ENCODE data around the gene DNAJC5G.
"Not testable (repeated sequence)": the region's sequence is repeated elsewhere in the genome, so short reads cannot be mapped to it uniquely, and the experiment has no call there.

DNAJC5G gene

DNA sequence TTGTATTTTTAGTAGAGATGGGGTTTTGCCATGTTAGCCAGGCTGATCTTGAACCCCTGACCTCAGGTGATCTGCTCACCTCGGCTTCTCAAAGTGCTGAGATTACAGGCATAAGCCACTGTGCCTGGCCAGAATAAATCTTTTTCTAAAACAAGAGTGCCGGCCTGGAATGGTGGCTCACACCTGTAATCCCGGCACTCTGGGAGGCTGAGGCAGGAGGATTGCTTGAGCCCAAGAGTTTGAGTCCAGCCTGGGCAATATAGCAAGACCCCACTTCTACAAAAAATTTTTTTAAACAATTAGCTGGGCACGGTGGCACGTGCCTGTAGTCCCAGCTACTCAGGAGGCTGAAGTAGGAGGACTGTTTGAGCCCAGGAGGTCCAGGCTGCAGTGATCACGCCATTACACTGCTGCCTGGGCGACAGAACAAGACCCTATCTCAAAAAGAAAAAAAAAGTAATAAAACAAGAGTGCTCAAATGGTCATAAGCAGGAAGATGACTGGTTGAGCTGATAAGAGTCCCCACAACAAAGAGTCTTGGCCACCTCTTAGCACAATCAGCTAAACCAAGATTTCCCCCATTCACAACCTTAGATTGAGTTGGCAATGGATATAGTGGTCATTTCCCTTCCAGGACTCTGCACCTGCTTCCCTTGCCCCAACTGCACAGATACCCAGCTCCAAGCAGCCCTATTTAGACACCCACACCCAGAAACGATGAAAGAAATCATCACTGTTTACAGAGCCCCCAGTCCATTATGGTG is 38.8 kb downstream of the DNAJC5G start:
- Mint-ChIP-seq H3K9me3 (no peaks in the 10 kb centered on the region), H3K27me3 (ENCODE audit: low read depth, poor library complexity) (peaks cover 30% of the 10 kb centered on the region), H3K4me1 (no peaks in the 10 kb centered on the region), H3K27ac (no peak overlapping the region), H3K4me3 (no peak overlapping the region), H3K36me3 (ENCODE audit: low read depth) (peaks cover 20% of the 10 kb centered on the region)
- TF ChIP-seq CTCF (IDR thresholded peaks at IDR 0.05) = no peak
- no peak for DNase-seq

GRCh38 chr2:27314709-27315108 is 39.5 kb downstream of the DNAJC5G start:
- Mint-ChIP-seq H3K27me3 (ENCODE audit: low read depth, poor library complexity) (peaks cover 23% of the 10 kb centered on the region), H3K4me1 (no peaks in the 10 kb centered on the region), H3K4me3 (no peak overlapping the region), H3K36me3 (ENCODE audit: low read depth) (peaks cover 15% of the 10 kb centered on the region), H3K9me3 (no peaks in the 10 kb centered on the region), H3K27ac (no peak overlapping the region)
- no peak for TF ChIP-seq CTCF (IDR thresholded peaks at IDR 0.05)
- no peak for DNase-seq

DNA sequence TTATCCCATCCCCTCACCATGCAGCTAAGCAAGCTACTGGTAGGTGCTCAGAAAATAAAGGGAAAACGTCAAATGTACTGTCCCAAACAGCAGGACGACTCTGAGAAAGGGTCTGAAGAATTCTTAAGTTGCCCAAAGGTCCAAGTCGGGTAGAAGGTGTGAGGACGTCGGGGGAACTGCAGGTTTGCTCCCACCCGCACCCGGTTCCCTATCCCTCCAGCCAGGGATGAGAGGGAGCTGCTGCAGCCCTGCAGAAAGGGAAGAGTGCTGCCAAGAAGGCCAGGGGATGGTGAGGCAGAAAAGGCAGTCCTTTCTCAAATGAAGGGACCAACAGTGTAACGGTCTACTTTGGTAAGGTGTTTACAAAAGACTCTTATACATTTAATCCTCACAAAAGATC is 39.9 kb downstream of the DNAJC5G start:
- no peak for TF ChIP-seq CTCF (IDR thresholded peaks at IDR 0.05)
- Mint-ChIP-seq H3K27me3 (ENCODE audit: low read depth, poor library complexity) (peaks cover 19% of the 10 kb centered on the region), H3K36me3 (ENCODE audit: low read depth) (peaks cover 11% of the 10 kb centered on the region), H3K27ac (no peak overlapping the region), H3K4me1 (no peaks in the 10 kb centered on the region), H3K9me3 (no peaks in the 10 kb centered on the region), H3K4me3 (no peak overlapping the region)
- no peak for DNase-seq

- H3K27me3 Mint-ChIP-seq (ENCODE audit: low read depth, poor library complexity) = peaks cover 11% of the 10 kb centered on the region
- H3K27ac Mint-ChIP-seq = no peak overlapping the region
- H3K36me3 Mint-ChIP-seq (ENCODE audit: low read depth) = peaks cover 5% of the 10 kb centered on the region
- no peaks in the 10 kb centered on the region for H3K9me3 Mint-ChIP-seq
- DNase-seq = no peak
- H3K4me1 Mint-ChIP-seq = peaks cover 9% of the 10 kb centered on the region
- TF ChIP-seq CTCF (IDR thresholded peaks at IDR 0.05) = no peak
- H3K4me3 Mint-ChIP-seq = no peak overlapping the region
Measured at GRCh38 chr2:27316655-27317412, 41.6 kb downstream of the DNAJC5G start.

- H3K36me3 Mint-ChIP-seq (ENCODE audit: low read depth); DNase-seq; H3K27ac Mint-ChIP-seq; H3K9me3 Mint-ChIP-seq; H3K27me3 Mint-ChIP-seq (ENCODE audit: low read depth, poor library complexity); H3K4me3 Mint-ChIP-seq: not testable (repeated sequence)
- H3K4me1 Mint-ChIP-seq = peaks cover 24% of the 10 kb centered on the region
Measured at GRCh38 chr2:27319839-27320238, 44.6 kb downstream of the DNAJC5G start.

- Mint-ChIP-seq H3K27me3 (ENCODE audit: low read depth, poor library complexity) (peaks cover 3% of the 10 kb centered on the region), H3K4me1 (peaks cover 24% of the 10 kb centered on the region), H3K9me3 (no peaks in the 10 kb centered on the region), H3K4me3 (peak overlapping the region; percentile 100), H3K27ac (no peak overlapping the region), H3K36me3 (ENCODE audit: low read depth) (peaks cover 13% of the 10 kb centered on the region)
- no peak for DNase-seq
- TF ChIP-seq CTCF (IDR thresholded peaks at IDR 0.05) = peak; percentile 23
Measured at GRCh38 chr2:27320958-27321543, 45.8 kb downstream of the DNAJC5G start.

Data from nephron progenitor cell (in vitro differentiated cells).